ENCODE data around the gene MAGI2. TPM values are rescaled to one million over a fixed set of nuclear protein-coding genes. Genes with fewer than 3 reads are reported as not detected.

The MAGI2 gene
- total RNA-seq, 6 experiments from 2014 or later = 7.1 to 9.8 (median 8.5) TPM

DNA sequence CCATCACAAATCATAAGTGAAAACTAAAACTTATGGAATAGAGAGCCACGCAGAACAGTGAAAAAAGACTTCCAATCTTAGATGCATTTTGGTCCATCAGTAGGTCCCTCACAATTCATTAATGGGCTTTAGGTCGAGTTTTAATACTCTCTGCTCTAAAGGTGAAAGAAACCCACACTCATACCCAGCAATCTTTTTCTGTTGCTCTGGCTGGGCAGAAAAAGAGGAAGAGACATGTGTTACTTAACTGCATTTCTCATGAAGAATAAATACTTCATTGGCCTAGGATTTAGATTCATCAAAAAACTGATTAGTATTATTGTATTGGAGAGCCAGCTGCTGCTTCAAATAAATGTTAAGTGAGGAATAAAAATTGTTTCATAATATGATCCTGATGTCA is 1009.2 kb downstream of the MAGI2 start:
- peaks cover 17% of the 10 kb centered on the region for H3K4me1 Mint-ChIP-seq (ENCODE audit: low read depth)
- TF ChIP-seq, protein P1, sequence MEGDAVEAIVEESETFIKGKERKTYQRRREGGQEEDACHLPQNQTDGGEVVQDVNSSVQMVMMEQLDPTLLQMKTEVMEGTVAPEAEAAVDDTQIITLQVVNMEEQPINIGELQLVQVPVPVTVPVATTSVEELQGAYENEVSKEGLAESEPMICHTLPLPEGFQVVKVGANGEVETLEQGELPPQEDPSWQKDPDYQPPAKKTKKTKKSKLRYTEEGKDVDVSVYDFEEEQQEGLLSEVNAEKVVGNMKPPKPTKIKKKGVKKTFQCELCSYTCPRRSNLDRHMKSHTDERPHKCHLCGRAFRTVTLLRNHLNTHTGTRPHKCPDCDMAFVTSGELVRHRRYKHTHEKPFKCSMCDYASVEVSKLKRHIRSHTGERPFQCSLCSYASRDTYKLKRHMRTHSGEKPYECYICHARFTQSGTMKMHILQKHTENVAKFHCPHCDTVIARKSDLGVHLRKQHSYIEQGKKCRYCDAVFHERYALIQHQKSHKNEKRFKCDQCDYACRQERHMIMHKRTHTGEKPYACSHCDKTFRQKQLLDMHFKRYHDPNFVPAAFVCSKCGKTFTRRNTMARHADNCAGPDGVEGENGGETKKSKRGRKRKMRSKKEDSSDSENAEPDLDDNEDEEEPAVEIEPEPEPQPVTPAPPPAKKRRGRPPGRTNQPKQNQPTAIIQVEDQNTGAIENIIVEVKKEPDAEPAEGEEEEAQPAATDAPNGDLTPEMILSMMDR (IDR thresholded peaks at IDR 0.05) = no peak

DNA sequence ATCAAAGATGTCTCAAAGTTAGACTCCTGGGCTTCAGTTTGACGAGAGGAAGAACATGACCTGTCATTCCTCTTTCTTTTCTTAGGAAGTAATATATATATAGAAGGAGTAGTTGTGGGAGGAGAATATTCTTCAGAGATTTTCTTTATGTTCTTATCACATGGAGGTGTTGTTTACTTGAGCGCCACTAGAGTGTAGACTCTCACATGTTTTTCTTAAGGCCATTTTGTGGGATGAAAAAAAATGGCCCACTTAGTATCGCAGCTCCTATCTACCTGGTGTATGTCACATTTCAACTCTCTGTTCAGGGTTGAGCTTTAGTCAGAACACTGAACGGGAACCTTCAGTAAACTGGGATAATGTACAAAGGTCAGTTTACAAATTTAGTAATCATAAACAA is 1009.7 kb downstream of the MAGI2 start:
- H3K9me3 Mint-ChIP-seq = no peaks in the 10 kb centered on the region
- H3K4me1 Mint-ChIP-seq (ENCODE audit: low read depth) = peaks cover 17% of the 10 kb centered on the region
- H3K36me3 Mint-ChIP-seq (ENCODE audit: low read depth) = no peaks in the 10 kb centered on the region
- no peak overlapping the region for H3K4me3 Mint-ChIP-seq
- TF ChIP-seq, protein P1 (IDR thresholded peaks at IDR 0.05) = no peak
- no peak overlapping the region for H3K27ac Mint-ChIP-seq
- no peak for DNase-seq
- peaks cover 1% of the 10 kb centered on the region; the same call in 1 of the 2 replicates for H3K27me3 Mint-ChIP-seq (ENCODE audit: insufficient read depth)

More for the DNA sequence above, 1009.2 kb downstream of the MAGI2 start:
- DNase-seq = no peak
- H3K36me3 Mint-ChIP-seq (ENCODE audit: low read depth) = no peaks in the 10 kb centered on the region
- H3K27me3 Mint-ChIP-seq (ENCODE audit: insufficient read depth) = peaks cover 1% of the 10 kb centered on the region; the same call in 1 of the 2 replicates
- no peak overlapping the region for H3K4me3 Mint-ChIP-seq
- H3K27ac Mint-ChIP-seq = no peak overlapping the region
- no peaks in the 10 kb centered on the region for H3K9me3 Mint-ChIP-seq

DNA sequence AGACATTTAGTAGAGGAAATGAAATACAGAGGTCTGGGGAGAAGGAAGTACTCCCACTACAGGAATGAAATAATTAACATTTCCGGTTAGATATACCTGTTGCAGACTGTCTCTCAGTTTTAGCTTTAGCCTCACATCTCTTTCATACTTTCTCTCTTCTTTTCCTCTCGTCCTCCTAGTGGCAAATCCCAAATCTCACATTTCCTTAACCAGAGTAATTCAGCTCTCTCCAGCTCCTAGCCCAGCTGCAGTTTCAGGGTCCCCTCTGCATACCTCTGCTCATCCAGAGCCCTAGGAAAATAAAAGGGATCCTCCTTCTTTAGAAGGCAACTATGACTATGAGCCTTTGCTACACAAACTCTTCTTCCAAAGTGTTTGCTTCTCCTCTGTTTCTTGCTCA is 1011.7 kb downstream of the MAGI2 start:
- H3K27me3 Mint-ChIP-seq (ENCODE audit: insufficient read depth) = no peaks in the 10 kb centered on the region
- no peaks in the 10 kb centered on the region for H3K36me3 Mint-ChIP-seq (ENCODE audit: low read depth)
- H3K9me3 Mint-ChIP-seq = no peaks in the 10 kb centered on the region
- no peak overlapping the region for H3K27ac Mint-ChIP-seq
- H3K4me1 Mint-ChIP-seq (ENCODE audit: low read depth) = peaks cover 33% of the 10 kb centered on the region
- DNase-seq = no peak
- no peak overlapping the region for H3K4me3 Mint-ChIP-seq
- TF ChIP-seq, protein P1 (IDR thresholded peaks at IDR 0.05) = peak; percentile 37

DNA sequence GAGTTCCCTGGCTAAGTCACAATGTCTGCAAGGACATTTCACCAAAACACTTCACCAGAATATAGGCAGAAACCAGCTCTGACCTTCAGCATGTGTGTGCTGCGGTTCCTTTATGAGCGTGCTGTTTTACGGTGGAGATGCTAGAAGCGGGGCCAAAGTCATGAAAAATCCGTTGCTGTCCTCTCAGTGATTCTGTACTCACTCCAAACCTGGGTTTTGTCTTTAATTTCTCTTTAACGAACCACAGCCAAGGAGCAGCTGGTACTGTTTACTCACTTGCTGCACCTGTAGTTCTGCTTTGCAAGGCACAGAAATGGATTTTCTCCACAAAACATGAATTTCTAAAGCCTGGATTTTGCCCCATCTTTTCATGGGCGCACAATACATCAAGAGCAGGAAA is 1015.0 kb downstream of the MAGI2 start:
- no peaks in the 10 kb centered on the region; the same call in 1 of the 2 replicates for H3K27me3 Mint-ChIP-seq (ENCODE audit: insufficient read depth)
- H3K36me3 Mint-ChIP-seq (ENCODE audit: low read depth) = no peaks in the 10 kb centered on the region
- no peak overlapping the region for H3K27ac Mint-ChIP-seq
- DNase-seq = no peak
- no peaks in the 10 kb centered on the region for H3K9me3 Mint-ChIP-seq
- TF ChIP-seq, protein P1 (IDR thresholded peaks at IDR 0.05) = no peak
- H3K4me1 Mint-ChIP-seq (ENCODE audit: low read depth) = peaks cover 43% of the 10 kb centered on the region
- no peak overlapping the region for H3K4me3 Mint-ChIP-seq

DNA sequence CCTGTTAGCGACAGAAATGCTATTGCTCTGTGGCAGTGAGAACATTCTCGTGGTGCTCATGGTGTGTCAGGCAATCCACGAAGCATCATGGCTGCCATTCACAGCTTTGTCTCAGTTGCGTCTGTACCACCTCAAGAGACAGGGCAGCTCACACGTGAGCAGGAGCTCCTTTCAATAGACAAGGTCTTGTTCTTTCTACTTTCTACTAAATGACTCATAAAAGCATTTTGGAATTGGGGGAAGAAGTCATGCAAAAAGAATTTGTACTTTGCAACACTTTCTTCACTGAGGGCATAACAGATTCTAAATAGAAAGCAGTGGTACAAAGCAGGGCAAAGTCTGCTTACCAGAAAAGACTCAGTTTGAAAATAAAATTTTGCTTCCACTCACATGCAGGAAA is 1016.3 kb downstream of the MAGI2 start:
- peak; percentile 60 for DNase-seq
- TF ChIP-seq, protein P1 (IDR thresholded peaks at IDR 0.05) = no peak
- H3K9me3 Mint-ChIP-seq = no peaks in the 10 kb centered on the region
- H3K36me3 Mint-ChIP-seq (ENCODE audit: low read depth) = no peaks in the 10 kb centered on the region
- H3K4me1 Mint-ChIP-seq (ENCODE audit: low read depth) = peaks cover 35% of the 10 kb centered on the region
- H3K27me3 Mint-ChIP-seq (ENCODE audit: insufficient read depth) = no peaks in the 10 kb centered on the region; the same call in 1 of the 2 replicates
- peak overlapping the region; percentile 78 for H3K27ac Mint-ChIP-seq
- H3K4me3 Mint-ChIP-seq = peak overlapping the region; percentile 69

DNA sequence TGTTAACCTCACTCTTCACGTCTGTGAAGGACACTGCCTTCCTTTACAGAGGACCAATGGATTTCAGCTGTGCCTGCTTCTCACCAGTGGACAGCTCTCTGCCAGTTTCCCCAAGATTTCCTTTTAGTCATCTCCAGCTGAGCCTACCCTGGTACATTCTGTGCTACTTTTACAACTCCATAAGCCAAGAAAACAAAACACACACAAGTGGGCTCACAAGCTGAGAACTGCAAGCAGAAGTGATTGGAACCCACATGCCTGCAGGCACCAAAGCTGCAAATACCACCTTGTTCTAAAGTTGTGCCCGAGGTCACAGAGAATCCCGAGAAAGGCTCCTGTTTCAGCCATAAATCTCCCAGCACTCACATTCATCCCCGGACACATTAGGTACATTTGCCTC is 1018.1 kb downstream of the MAGI2 start:
- Mint-ChIP-seq H3K4me3 (no peak overlapping the region), H3K27me3 (ENCODE audit: insufficient read depth) (no peaks in the 10 kb centered on the region; the same call in none of the 2 replicates), H3K36me3 (ENCODE audit: low read depth) (no peaks in the 10 kb centered on the region), H3K9me3 (no peaks in the 10 kb centered on the region), H3K27ac (no peak overlapping the region), H3K4me1 (ENCODE audit: low read depth) (peaks cover 29% of the 10 kb centered on the region)
- no peak for DNase-seq
- TF ChIP-seq, protein P1 (IDR thresholded peaks at IDR 0.05) = no peak

All from HFFc6 (cell line).